Measurements from ENCODE around the gene DTWD2. TPM values are rescaled to one million over a fixed set of nuclear protein-coding genes. Genes with fewer than 3 reads are reported as not detected.
"Not testable (repeated sequence)": the region's sequence is repeated elsewhere in the genome, so short reads cannot be mapped to it uniquely, and the experiment has no call there.

DTWD2 gene
- total RNA-seq, 2 donors from 2014 or later, result 2.3 to 3.2 TPM

- Mint-ChIP-seq H3K27ac (no peak overlapping the region), H3K27me3 (ENCODE audit: low read depth) (no peaks in the 10 kb centered on the region), H3K36me3 (ENCODE audit: insufficient read depth in 2 of 2) (peaks cover 15 to 26% of the 10 kb centered on the region in 2 donors), H3K4me3 (no peak overlapping the region), H3K4me1 (ENCODE audit: low read depth) (no peaks in the 10 kb centered on the region), H3K9me3 (peaks cover 23 to 24% of the 10 kb centered on the region in 2 donors)
- no peak for DNase-seq
- ATAC-seq (replicated peaks in 1 of 2), result no peak
Measured at GRCh38 chr5:118873417-118873816, 114.9 kb downstream of the DTWD2 start.

- H3K36me3 Mint-ChIP-seq (ENCODE audit: insufficient read depth in 2 of 2), result peaks cover 1 to 3% of the 10 kb centered on the region in 2 donors
- no peak for DNase-seq
- no peak overlapping the region for H3K27ac Mint-ChIP-seq
Measured at GRCh38 chr5:118863345-118863744, 125.0 kb downstream of the DTWD2 start.

GRCh38 chr5:118862596-118862995 lies 125.8 kb downstream of the DTWD2 start:
- Mint-ChIP-seq H3K4me3 (no peak overlapping the region), H3K9me3 (peaks cover 0 to 2% of the 10 kb centered on the region in 2 donors), H3K36me3 (ENCODE audit: insufficient read depth in 2 of 2) (peaks cover 1 to 3% of the 10 kb centered on the region in 2 donors), H3K27me3 (ENCODE audit: low read depth) (no peaks in the 10 kb centered on the region), H3K4me1 (ENCODE audit: low read depth) (no peaks in the 10 kb centered on the region), H3K27ac (no peak overlapping the region)
- ATAC-seq (replicated peaks in 1 of 2), result no peak
- DNase-seq, result no peak

More at GRCh38 chr5:118863345-118863744, 125.0 kb downstream of the DTWD2 start:
- no peak for ATAC-seq (replicated peaks in 1 of 2)
- no peaks in the 10 kb centered on the region for H3K27me3 Mint-ChIP-seq (ENCODE audit: low read depth)
- no peaks in the 10 kb centered on the region for H3K4me1 Mint-ChIP-seq (ENCODE audit: low read depth)
- H3K4me3 Mint-ChIP-seq, result no peak overlapping the region
- peaks cover 0 to 4% of the 10 kb centered on the region in 2 donors for H3K9me3 Mint-ChIP-seq

- Mint-ChIP-seq H3K9me3 (peaks cover 1 to 5% of the 10 kb centered on the region in 2 donors), H3K27ac (no peak overlapping the region), H3K4me3 (no peak overlapping the region), H3K36me3 (ENCODE audit: insufficient read depth in 2 of 2) (peaks cover 0 to 3% of the 10 kb centered on the region in 2 donors), H3K27me3 (ENCODE audit: low read depth) (no peaks in the 10 kb centered on the region), H3K4me1 (ENCODE audit: low read depth) (no peaks in the 10 kb centered on the region)
- no peak for ATAC-seq (replicated peaks in 1 of 2)
- DNase-seq, result no peak
Measured at GRCh38 chr5:118857700-118858099, 130.6 kb downstream of the DTWD2 start.

GRCh38 chr5:118854819-118855218 lies 133.5 kb downstream of the DTWD2 start:
- Mint-ChIP-seq H3K4me3 (no peak overlapping the region), H3K4me1 (ENCODE audit: low read depth) (no peaks in the 10 kb centered on the region), H3K36me3 (ENCODE audit: insufficient read depth in 2 of 2) (peaks cover 0 to 3% of the 10 kb centered on the region in 2 donors), H3K9me3 (peaks cover 6 to 8% of the 10 kb centered on the region in 2 donors), H3K27me3 (ENCODE audit: low read depth) (no peaks in the 10 kb centered on the region), H3K27ac (no peak overlapping the region)
- no peak for ATAC-seq (replicated peaks in 1 of 2)
- no peak for DNase-seq

- DNase-seq; H3K4me1 Mint-ChIP-seq (ENCODE audit: low read depth); H3K4me3 Mint-ChIP-seq; ATAC-seq (replicated peaks in 1 of 2); H3K27me3 Mint-ChIP-seq (ENCODE audit: low read depth); H3K36me3 Mint-ChIP-seq (ENCODE audit: insufficient read depth in 2 of 2); H3K27ac Mint-ChIP-seq: not testable (repeated sequence)
- H3K9me3 Mint-ChIP-seq, result peaks cover 8 to 12% of the 10 kb centered on the region in 2 donors
Measured at GRCh38 chr5:118851785-118852184, 136.6 kb downstream of the DTWD2 start.

- H3K27ac Mint-ChIP-seq; H3K27me3 Mint-ChIP-seq (ENCODE audit: low read depth); H3K4me1 Mint-ChIP-seq (ENCODE audit: low read depth); H3K36me3 Mint-ChIP-seq (ENCODE audit: insufficient read depth in 2 of 2); H3K4me3 Mint-ChIP-seq; DNase-seq; ATAC-seq (replicated peaks in 1 of 2): not testable (repeated sequence)
- H3K9me3 Mint-ChIP-seq, result peaks cover 8 to 12% of the 10 kb centered on the region in 2 donors
Measured at GRCh38 chr5:118849507-118849906, 138.8 kb downstream of the DTWD2 start.

GRCh38 chr5:118844351-118844750 lies 144.0 kb downstream of the DTWD2 start:
- Mint-ChIP-seq H3K9me3 (peaks cover 0 to 6% of the 10 kb centered on the region in 2 donors), H3K27me3 (ENCODE audit: low read depth) (no peaks in the 10 kb centered on the region), H3K4me3 (no peak overlapping the region), H3K27ac (no peak overlapping the region), H3K36me3 (ENCODE audit: insufficient read depth in 2 of 2) (peaks cover 0 to 3% of the 10 kb centered on the region in 2 donors), H3K4me1 (ENCODE audit: low read depth) (no peaks in the 10 kb centered on the region)
- ATAC-seq (replicated peaks in 1 of 2) (no peak), DNase-seq (no peak)

GRCh38 chr5:118834710-118835109 lies 153.6 kb downstream of the DTWD2 start:
- DNase-seq, result no peak
- no peaks in the 10 kb centered on the region for H3K27me3 Mint-ChIP-seq (ENCODE audit: low read depth)
- no peak overlapping the region for H3K27ac Mint-ChIP-seq
- H3K9me3 Mint-ChIP-seq, result no peaks in the 10 kb centered on the region
- no peak overlapping the region for H3K4me3 Mint-ChIP-seq
- ATAC-seq (replicated peaks in 1 of 2), result no peak
- H3K36me3 Mint-ChIP-seq (ENCODE audit: insufficient read depth in 2 of 2), result no peaks in the 10 kb centered on the region
- no peaks in the 10 kb centered on the region for H3K4me1 Mint-ChIP-seq (ENCODE audit: low read depth)

- DNase-seq, result no peak
- H3K36me3 Mint-ChIP-seq (ENCODE audit: insufficient read depth in 2 of 2), result no peaks in the 10 kb centered on the region
- no peaks in the 10 kb centered on the region for H3K4me1 Mint-ChIP-seq (ENCODE audit: low read depth)
- no peak overlapping the region for H3K27ac Mint-ChIP-seq
- no peak for ATAC-seq (replicated peaks in 1 of 2)
- H3K9me3 Mint-ChIP-seq, result no peaks in the 10 kb centered on the region
- H3K27me3 Mint-ChIP-seq (ENCODE audit: low read depth), result no peaks in the 10 kb centered on the region
- no peak overlapping the region for H3K4me3 Mint-ChIP-seq
Measured at GRCh38 chr5:118832974-118833373, 155.4 kb downstream of the DTWD2 start.

- ATAC-seq (replicated peaks in 1 of 2) (no peak), DNase-seq (no peak)
- Mint-ChIP-seq H3K4me3 (no peak overlapping the region), H3K27ac (no peak overlapping the region), H3K4me1 (ENCODE audit: low read depth) (no peaks in the 10 kb centered on the region), H3K9me3 (no peaks in the 10 kb centered on the region), H3K36me3 (ENCODE audit: insufficient read depth in 2 of 2) (peaks cover 0 to 1% of the 10 kb centered on the region in 2 donors), H3K27me3 (ENCODE audit: low read depth) (no peaks in the 10 kb centered on the region)
Measured at GRCh38 chr5:118825226-118825625, 163.1 kb downstream of the DTWD2 start.

GRCh38 chr5:118818604-118819003 lies 169.7 kb downstream of the DTWD2 start:
- peaks cover 0 to 2% of the 10 kb centered on the region in 2 donors for H3K9me3 Mint-ChIP-seq
- H3K36me3 Mint-ChIP-seq (ENCODE audit: insufficient read depth in 2 of 2), result no peaks in the 10 kb centered on the region
- H3K4me3 Mint-ChIP-seq, result no peak overlapping the region
- DNase-seq (no peak), ATAC-seq (replicated peaks in 1 of 2) (no peak)
- no peak overlapping the region for H3K27ac Mint-ChIP-seq
- H3K4me1 Mint-ChIP-seq (ENCODE audit: low read depth), result no peaks in the 10 kb centered on the region
- H3K27me3 Mint-ChIP-seq (ENCODE audit: low read depth), result no peaks in the 10 kb centered on the region

GRCh38 chr5:118808441-118808840 lies 179.9 kb downstream of the DTWD2 start:
- no peak overlapping the region for H3K27ac Mint-ChIP-seq
- H3K36me3 Mint-ChIP-seq (ENCODE audit: insufficient read depth in 2 of 2), result peaks cover 4 to 5% of the 10 kb centered on the region in 2 donors
- H3K4me3 Mint-ChIP-seq, result no peak overlapping the region
- peaks cover 4 to 8% of the 10 kb centered on the region in 2 donors for H3K9me3 Mint-ChIP-seq
- ATAC-seq (replicated peaks in 1 of 2), result no peak
- H3K27me3 Mint-ChIP-seq (ENCODE audit: low read depth), result no peaks in the 10 kb centered on the region
- H3K4me1 Mint-ChIP-seq (ENCODE audit: low read depth), result no peaks in the 10 kb centered on the region
- DNase-seq, result no peak

GRCh38 chr5:118806571-118806970 lies 181.8 kb downstream of the DTWD2 start:
- no peaks in the 10 kb centered on the region for H3K4me1 Mint-ChIP-seq (ENCODE audit: low read depth)
- H3K9me3 Mint-ChIP-seq, result peaks cover 4 to 8% of the 10 kb centered on the region in 2 donors
- H3K27me3 Mint-ChIP-seq (ENCODE audit: low read depth), result no peaks in the 10 kb centered on the region
- no peak overlapping the region for H3K27ac Mint-ChIP-seq
- H3K36me3 Mint-ChIP-seq (ENCODE audit: insufficient read depth in 2 of 2), result peaks cover 4 to 5% of the 10 kb centered on the region in 2 donors
- ATAC-seq (replicated peaks in 1 of 2), result no peak
- H3K4me3 Mint-ChIP-seq, result no peak overlapping the region
- no peak for DNase-seq

Data from activated T-cell treated with anti-CD3 and anti-CD28 coated beads, Interleukin-2, amount 50 U/mL, for 72 hours (primary cell).